Activated CD8-positive, alpha-beta memory T cell treated with anti-CD3 and anti-CD28 coated beads for 24 hours (primary cell): ENCODE measurements around the gene CAVIN4.
A peak's percentile ranks its signal among the peaks of the same experiment; 100 is the strongest.

Experiments
- DNase-seq: peaks from one replicate; pipeline ENCODE4 v3.0.0-alpha.2; 2020

CAVIN4 gene

DNA sequence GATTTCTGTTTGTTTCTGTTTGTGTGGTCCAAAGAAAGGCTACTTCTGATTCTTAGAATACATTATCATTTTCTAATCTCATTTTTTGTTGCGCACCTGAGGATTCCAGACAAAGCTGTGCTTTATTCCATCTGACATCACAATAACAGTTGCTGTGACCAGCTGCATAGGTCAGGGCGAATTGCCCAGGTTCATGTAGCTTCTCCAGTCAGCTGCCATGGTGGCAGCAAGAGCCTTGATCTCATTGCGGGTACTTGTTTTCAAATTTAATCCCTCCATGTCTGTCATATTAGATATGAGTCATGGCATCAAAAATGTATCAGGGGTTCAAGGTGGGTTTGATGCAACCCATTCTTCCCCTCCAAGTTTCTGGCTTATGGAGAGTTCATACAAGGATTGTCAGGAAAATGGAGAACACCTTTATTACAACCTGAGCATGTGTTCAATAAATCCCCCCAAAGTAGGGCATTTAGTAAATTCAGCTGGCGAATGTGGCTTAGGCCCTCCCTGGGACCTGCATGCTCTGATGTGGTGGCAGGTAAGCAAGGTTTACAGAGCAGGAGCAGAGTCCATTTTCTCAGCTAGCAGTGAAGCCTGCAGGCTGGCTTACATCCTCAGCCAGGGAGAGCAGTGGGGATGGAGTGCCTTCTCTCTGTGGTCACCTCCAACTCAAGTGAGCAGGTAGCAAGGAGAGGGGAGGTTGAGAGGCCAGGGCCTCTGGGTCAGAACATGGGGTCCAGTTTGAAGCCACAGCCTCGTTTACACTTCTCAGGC lies 13.9 kb downstream of the CAVIN4 start:
- DNase-seq, result no peak

DNA sequence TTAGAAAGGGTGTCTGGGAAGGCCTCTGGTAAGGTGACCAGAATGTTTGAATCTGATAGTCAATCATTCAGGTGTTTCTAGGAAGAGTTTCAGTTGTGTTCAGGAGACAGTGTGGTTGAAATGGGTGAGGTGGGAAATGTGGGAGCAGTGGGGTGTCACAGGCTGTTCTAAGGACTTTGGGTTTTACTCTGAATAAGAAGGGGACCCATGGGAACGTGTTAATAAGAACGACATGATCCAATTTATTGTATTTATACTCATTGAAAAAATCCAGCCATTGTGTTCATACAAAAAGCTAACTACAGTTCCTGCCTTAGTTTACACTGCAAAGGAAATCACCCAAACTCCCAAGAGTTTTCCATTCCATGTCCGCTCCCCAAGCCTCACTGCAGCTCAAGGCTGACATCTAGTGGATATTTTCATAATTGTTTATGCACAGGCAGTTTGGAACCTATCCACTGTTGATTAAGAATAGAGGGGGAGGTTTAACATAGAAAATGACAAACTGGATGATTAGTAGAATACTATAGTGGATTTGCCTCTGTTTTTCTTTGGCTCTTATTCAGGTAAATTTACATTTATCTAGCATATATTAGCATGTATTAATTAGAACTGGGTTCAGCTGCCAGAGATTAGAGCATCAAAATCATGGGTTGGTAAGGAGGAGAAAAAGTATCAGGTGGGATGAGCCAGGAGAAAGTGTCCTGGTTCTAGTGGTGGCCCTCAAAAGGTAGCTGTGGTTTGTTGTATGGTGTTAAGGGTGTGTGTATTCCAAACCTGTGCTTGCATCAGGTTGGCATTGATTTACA lies 17.7 kb downstream of the CAVIN4 start:
- no peak for DNase-seq

- no peak for DNase-seq
Measured at GRCh38 chr9:100597236-100597635, 19.4 kb downstream of the CAVIN4 start.

DNA sequence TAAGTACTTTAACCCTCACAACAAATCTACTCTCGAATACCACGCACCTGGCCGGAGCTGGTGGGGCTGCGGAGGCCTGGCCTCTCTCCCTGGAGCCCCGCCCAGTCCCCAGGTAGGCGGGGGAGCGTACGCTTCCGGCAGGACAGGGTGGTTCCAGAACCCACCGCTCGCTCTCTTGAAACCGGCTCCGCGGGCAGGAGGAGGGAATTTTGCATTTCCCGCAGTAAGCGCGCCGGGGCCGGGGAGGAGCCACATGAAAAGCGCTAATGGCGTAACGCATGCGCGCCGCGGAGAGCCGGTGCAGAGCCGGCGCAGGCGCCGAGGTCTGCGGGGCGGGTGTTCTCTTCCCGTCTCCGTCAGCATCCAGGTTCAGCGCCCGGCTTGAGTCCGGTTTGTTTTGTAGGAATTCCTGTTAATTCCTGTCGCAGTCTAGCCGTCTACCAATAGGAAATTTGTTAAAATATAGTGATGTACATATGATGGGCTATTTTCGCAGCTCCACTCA lies 20.8 kb downstream of the CAVIN4 start:
- peak; percentile 93 for DNase-seq

DNA sequence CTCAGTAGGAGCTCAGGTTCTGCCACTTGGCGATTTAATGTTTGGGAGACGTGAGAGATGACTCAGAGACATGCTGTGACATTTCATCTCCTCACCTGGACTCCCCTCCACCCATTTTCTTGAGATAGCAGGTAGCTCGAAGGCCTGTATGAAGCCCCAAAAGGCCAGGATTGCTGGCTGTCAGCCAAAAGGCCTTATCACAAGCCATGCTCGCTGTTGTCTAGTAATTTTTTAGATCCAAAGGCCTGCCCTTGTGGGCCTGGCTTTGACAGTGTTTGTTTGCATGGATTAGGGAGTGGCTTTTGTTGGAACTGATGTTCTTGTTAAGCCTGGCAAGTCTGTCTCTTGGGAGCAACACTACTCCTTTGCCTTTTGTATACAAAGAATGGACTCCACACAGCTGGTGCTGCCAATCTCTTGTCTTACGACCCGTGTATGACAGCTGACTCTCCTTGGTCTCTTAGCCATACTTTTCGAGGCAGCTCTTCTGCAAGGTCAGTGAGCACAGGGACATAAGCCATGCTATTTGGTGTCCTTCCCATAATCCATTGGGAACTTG lies 22.7 kb downstream of the CAVIN4 start:
- no peak for DNase-seq

GRCh38 chr9:100601216-100601615 lies 23.3 kb downstream of the CAVIN4 start:
- no peak for DNase-seq

- DNase-seq, result no peak
Measured at GRCh38 chr9:100602342-100602801, 24.5 kb downstream of the CAVIN4 start.

- DNase-seq, result no peak
Measured at GRCh38 chr9:100605405-100605804, 27.5 kb downstream of the CAVIN4 start.

- DNase-seq, result no peak
Measured at GRCh38 chr9:100619194-100619593, 41.3 kb downstream of the CAVIN4 start.

DNA sequence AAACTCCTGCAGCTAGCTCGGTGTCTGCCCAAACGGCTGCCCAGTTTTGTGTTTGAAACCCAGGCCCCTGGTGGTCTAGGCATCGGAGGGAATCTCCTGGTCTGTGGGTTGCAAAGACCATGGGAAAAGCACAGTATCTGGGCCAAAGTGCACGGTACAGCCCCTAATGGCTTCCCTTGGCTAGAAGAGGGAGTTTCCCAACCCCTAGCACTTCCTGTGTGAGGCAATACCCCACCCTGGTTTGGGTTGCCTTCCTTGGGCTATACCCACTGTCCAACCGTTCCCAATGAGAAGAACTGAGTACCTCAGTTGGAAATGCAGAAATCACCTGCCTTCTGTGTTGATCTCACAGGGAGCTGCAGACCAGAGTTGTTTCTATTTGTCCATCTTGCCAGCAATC lies 41.8 kb downstream of the CAVIN4 start:
- no peak for DNase-seq

DNA sequence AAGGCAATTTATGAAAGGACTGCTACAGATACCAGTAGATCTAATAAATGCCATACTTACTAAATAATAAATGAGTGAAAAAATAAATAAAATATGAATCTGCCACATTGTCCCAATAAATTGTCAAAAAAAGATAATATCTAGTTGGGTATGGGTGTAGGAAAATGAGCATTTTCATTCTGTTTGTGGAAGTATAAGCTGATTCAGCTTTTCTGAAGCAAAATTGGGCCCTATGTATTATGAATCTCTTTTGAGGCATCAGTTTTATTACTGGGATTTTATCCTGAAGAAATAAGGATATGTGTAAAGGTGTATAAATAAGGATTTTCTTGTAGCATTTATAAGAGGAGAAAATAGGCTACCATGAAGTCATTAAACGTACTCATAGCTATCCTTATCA lies 46.1 kb downstream of the CAVIN4 start:
- DNase-seq, result no peak

- DNase-seq, result no peak
Measured at GRCh38 chr9:100626949-100627348, 49.1 kb downstream of the CAVIN4 start.

DNA sequence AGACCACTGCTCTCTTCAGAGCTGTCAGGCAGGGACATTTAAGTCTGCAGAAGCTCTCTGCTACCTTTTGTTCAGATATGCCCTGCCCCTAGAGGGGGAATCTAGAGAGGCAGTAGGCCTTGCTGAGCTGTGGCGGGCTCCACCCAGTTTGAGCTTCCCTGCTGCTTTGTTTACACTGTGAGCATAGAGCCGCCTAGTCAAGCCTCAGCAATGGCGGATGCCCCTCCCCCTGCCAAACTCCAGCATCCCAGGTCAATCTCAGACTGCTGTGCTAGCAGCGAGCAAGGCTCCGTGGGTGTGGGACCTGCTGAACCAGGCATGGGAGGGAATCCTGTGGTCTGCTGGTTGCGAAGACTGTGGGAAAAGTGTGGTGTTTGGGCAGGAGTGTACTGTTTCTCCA lies 59.9 kb downstream of the CAVIN4 start:
- no peak for DNase-seq
